Urothelium cell line (cell line): Measurements from ENCODE around the gene ZNF516.
A peak's percentile ranks its signal among the peaks of the same experiment; 100 is the strongest.

Experiments used
- DNase-seq: peaks from one replicate; pipeline ENCODE4 v3.0.0; 2011; ENCODE audit warnings: low spot score, mixed read lengths
- FAIRE-seq: peaks from 2 replicates; lab custom pipeline; 2011; peaks lifted over from hg19 to GRCh38; lab: Jason Lieb, UNC

Gene ZNF516

DNA sequence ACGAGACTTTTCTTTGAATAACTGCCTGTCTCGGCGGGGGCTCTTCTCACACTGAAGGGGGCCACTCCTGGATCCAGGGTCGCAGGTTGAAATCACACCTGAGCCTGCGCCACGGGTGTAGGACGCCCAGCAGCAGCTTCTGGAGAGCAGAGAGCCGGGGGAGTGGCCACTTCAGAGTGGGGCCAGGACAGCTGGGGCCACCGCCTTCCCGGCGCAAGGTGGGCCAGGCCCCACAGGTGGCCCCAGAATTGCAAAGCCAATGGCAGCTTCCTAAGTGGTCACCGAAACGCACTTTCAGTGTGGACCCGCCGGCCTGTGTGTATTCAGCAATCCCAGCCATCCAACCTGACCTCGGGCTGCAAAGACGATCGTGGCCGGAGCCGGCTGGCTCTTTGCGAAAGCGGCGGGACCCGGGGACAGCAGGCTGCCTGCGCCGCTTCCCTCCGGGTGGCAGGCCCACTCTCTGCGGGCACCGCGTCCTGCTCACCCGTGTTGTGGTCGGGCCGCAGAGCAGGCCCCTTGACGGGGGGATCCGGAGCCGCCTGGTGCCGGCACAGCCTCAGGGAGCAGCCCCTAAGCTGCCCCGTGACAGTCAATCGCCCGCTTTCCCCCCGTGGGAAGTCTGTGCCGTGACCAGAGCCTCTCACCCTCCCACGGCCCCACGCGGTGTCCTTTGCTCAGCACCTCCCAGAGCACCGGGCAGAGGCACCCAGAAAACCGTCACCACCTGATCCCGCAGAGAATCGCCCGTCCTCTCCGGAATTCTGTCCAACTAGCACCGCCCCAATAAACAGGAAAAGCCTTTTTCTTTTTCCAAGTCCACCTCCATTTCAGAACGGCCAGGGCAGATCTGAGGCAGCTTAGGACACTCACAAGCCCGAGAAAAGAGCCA is 144.7 kb downstream of the ZNF516 start:
- FAIRE-seq (no peak), DNase-seq (no peak)

DNA sequence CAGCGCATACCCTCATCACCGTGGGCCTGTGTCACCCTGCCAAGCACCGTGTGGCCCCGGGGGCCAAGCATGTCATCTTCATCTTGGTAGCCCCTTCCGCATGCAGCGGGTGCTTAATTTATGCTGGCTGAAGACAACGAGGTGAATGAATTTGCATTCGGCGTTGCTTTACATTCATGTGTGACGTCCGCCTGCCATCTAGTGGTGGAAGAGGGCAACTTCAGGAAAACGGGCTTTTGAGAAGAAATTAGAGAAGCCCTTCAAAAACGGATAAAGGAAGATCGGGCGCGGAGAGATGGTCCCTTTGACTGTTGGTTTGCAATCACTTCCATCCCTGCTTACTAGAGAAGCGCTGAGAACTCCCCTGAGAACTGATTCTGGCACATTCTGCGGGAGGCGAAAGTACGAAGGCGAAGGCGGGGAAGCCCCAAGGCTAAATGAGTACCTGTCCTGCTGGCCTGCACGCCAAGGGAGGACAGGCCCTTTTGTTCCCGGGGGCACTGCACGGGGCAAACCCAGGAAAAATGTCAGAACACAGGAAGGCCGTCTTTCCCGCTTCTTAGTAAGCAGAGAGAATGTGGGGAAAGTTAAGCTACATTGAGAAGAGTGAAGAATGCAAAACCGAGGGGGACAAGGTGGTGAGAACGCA is 145.9 kb downstream of the ZNF516 start:
- FAIRE-seq: peak; percentile 52

DNA sequence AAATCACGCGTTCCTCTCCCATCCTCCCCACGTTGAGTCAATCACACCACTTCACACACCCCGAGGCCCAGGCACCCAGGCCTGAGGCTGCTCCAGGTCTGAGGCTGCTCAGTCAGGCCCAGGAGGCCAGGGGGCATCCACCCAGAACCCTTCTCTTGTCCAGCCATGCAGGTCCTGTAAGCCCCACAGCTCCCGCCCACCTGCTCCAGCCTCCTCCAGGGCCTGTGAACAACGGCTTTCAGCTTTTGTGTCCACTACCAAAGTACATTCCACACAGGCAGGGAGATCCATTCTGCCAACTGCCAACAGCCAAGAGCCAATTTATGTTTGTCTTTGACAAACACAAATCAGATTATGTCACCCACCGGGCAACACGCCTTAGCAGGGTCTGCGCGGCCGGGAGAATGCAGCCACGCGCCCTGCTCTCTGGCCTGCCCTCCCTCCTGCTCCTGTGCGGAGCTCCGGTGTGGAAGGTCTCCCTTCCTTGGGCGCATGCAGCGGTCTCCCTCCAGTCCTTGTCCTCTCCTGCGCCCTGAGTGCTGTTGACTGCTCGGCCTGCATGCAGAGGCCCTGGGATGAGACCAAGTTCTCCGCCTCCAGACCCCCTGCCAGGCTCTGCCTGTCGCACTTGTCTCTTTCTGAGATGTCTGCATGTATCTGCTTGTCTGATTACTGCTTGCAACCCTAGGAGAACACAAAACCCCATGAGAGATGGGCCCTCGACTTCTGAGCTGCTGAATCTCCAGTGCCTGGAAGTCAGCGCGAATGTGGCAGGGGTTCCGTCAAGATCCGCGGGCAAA is 146.6 kb downstream of the ZNF516 start:
- no peak for DNase-seq
- no peak for FAIRE-seq

More for the DNA sequence above, 145.9 kb downstream of the ZNF516 start:
- peak; percentile 66 for DNase-seq

DNA sequence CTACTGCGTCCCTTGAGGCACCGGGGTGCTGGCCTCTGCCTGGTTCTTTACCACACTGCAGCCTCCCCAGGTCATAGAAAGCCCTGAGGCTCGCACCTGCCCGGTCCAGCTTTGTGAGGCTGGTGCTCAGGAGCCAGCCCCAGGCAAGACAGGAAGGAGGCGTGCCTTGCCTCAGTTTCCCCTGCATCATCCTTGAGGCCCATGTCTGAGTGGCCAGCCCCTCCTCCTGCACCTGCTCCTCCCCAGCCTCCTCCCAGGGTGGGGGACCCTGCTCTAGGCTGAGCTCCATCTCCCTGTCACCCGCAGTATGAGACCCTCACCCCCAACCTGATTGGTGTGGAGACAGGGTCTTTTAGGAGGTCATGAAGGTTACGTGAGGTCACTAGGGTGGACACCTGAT is 147.7 kb downstream of the ZNF516 start:
- FAIRE-seq: no peak
- no peak for DNase-seq

DNA sequence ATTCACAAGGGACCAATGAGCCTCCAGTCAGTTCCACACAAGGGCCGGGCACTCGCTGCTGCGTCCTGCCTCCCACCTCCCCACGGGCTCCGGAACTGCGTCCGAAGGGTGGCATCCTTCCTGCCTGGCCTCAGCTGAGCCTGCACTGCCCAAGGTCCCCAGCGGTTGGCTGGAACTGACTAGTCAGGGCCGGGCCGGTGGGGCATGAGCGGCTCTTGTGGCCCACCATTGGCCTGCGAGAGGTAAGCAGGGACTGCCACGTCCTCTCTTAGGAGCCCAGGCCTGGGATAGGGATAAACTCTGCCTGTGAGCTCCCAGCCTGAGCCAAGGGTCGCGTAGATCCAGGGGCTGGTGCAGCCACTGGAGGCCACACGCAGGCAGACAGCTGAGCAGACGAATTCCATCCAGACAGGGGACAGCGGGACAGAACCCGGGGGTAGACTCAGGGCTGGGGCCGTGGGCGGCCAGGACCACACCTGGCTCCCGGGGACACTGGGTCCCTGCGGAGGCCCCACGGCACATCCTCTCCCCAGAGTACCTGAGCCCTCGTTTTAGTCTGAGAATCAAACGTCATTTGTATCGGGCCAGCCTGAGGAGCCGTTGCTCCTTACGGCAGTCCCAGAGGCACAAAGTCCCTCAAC is 148.4 kb downstream of the ZNF516 start:
- FAIRE-seq (no peak), DNase-seq (no peak)

DNA sequence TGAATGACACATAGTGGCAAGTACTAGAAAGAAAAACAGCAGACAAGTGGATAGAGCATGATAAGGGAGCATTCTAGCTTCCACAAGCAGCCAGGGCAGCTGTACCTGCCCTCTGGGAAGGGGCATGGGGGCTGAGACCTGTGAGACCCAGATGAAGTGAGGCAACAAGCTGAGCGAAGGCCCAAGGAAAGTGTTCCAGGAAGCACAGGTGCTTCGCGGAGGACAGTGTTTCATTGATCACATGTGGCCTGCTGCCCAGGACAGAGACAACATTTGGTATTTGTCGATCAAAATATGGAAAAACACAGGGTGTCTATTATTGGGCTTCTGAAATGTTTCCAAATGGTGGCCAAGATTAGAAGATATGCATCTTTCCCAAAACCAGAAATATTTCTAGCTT is 149.1 kb downstream of the ZNF516 start:
- DNase-seq (no peak), FAIRE-seq (no peak)

DNA sequence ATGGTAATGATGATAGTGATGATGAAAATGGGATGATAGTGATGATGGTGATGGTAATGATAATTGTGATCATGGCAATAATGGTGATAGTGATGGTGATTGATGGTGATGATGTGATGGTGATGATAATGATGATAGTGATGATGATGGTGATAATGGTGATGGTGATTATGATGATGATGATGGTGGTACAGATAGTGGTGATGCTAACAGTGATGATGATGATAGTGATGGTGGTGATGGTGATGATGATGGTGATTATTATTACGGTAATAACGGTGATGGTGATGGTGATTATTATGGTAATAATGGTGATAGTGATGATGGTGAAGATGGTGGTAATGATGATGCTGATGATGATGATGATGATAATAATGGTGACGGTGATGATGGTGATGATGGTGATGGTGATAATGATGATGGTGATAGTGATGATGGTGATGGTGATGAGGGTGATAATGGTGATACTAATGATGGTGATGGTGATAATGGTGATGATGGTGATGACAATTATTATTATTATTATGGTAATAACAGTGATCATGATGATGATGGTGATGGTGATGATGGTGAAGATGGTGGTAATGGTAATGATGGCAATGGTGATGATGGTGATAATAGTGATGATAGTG is 151.0 kb downstream of the ZNF516 start:
- FAIRE-seq (peak; percentile 97), DNase-seq (no peak)

DNA sequence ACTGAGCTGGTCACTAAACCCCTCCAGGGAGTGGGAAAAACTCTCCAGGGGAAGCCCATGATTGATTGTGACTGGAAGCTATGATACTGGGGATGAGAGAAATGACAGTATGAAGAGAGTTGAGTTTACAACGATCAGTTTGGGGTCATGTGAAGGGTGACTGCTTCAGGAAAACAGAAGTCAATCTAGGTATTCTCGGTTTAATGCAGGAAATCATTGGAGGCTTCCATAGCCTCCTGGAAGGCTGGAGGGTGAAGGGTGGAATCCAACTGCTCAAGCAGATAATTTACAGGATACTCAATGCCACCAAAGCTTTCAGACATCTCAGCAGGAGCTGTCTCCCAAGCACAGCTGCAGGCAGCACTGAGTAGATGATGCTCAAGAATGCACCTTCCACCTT is 154.6 kb downstream of the ZNF516 start:
- FAIRE-seq: no peak
- DNase-seq: no peak

DNA sequence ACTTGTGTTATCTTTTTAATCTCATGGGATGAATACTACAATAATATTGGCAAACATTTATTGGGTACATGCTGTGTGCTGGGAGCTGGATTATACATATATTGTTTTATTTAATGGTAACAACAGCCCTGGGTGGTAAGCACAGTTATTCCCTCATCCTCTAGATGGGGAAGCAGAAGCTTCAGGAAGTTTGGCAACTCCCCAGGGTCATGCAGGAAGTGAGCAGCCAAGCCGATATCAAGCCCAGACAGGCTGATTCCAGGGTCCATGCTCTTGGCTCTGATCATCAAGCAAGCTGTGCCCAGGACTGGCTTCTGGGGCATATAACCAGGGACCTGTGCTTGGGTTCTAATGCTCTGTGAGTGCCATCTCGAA is 155.8 kb downstream of the ZNF516 start:
- DNase-seq: no peak
- FAIRE-seq: no peak

DNA sequence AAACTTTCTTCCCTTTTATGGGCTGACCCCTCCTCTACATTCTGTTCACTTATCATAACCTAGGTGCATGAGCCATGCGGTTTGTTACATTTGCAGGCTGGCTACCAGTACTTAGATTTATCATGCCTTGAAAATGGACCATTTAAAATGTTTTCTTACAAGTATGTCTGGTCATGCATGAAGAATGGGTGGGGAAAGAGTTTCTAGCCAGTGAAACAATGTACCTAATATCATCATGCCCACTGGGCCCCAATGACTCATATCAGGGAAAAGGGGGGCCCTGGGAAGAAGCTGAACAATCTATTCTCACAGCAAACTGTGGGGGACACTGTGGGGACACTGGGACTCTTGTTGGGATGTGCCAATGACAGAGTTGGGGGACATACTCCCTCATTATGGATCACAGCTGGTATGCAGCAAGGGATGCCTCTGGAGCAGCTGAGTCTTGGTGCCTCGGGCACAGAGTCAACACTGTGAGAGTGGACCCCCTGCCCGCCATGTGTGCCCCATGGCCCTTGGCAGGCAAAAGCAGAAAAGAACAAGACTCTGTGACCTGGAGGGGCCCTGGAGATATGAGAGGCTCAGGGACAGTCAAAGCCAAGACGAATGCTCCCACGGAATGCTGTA is 156.3 kb downstream of the ZNF516 start:
- DNase-seq (no peak), FAIRE-seq (no peak)

DNA sequence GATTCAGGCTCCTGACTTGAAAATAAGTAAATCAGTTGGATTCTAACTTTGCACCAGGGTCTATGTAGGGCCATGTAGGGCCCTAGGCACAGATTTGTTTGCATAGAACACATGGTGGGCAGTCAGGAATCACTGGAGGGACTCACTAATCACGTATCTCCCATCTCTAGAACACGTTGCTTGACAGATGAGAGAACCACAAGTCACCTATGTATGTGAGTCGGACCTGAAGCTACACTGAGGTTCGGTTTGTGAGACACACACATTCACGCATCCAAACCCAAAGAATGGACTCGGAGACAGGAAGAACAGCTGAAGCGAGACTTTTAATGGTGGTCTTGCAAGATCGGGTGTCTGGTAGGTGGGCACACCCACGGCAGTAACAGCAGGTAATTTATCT is 157.0 kb downstream of the ZNF516 start:
- DNase-seq (no peak), FAIRE-seq (no peak)

DNA sequence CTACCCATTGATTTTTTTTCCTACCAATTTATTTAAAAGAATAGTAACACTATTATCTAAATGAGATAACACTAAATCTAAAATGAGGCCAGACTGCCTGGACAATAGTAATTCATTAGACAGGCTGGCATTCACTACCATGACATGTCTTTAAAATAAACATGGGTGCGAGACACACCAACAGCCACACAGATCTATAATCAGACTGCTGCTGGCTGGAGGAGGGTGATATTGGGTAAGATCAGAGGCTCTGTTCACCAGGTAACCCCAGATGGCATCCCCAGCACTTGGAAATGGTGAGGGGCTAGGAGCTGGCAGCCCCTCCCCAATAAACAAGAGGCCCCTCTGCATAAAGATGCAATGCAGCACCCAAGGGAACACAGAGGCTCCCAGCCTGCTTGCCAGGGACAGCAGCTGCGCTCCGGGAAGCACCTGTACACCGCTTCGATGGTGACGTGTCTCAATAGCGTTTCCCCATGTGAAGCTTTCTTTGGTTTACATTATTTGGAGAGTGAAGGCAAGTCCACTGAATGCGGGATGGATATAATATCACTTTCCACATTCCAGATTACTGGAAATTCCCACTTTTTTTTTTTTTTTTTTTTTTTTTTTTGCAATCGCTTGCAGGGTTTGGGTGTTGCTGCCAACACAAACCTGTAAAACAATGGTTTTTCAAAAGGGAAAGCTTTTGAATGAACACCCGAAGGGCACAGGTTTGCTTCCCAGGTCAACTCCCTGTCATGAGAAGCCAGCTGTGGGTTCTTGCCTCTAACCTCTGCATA is 159.0 kb downstream of the ZNF516 start:
- DNase-seq (no peak), FAIRE-seq (no peak)

DNA sequence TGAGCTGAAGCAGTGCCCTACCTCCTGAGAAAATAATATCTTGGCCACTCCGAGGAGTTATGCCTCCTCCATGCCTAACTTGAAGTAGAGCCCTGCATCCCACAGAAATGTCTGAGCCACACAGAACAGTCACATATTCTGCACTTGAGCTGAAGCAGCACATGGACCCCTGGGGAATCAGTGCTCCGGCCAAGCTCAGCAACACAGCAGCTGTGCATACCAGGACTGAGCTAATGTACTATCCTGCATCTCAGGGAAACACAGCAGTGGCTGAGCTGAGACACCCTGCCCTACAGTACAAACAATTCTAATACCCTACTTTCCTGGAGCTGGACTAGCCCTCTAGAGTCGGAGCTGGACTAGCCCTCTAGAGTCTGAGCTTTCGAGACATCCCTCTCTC is 166.9 kb downstream of the ZNF516 start:
- FAIRE-seq (no peak), DNase-seq (no peak)

DNA sequence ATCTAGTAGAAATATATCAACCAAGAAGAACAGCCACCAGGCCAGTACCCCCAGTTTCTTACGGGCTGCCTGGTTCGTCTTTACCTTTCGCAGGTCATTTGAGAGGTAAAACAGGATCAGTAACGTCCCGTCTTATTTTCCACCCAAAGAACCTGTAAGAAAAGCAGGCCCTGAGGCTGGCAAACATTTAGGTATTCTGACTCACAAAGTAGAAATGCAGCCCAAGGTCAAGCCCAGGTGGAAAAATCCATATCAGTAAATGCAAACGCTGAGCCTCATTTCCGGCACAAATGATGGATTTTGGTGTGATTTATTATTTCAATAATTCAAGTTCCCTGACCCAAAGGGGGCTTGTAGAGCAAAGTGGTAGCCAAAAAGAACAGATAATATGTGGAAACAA is 171.2 kb downstream of the ZNF516 start:
- no peak for FAIRE-seq

DNA sequence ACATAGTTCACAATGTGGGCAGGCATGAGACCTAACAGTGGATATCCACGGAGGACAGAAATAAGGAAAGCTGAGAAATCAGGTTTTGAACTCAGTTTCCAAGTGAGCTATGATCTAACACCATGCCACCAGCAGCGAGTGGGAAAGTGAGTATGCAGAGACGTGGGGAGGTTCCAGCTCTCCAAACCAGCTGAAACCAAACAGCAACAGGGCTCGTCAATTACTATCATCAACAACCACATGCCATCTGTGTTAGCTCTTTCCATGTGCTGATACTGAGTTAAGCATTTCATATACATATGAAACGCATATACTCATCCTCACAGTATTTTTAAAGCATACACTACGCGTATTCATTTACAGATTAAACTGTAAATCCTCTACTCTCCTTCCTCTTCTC is 172.4 kb downstream of the ZNF516 start:
- DNase-seq (no peak), FAIRE-seq (no peak)

More for the DNA sequence above, 171.2 kb downstream of the ZNF516 start:
- no peak for DNase-seq

DNA sequence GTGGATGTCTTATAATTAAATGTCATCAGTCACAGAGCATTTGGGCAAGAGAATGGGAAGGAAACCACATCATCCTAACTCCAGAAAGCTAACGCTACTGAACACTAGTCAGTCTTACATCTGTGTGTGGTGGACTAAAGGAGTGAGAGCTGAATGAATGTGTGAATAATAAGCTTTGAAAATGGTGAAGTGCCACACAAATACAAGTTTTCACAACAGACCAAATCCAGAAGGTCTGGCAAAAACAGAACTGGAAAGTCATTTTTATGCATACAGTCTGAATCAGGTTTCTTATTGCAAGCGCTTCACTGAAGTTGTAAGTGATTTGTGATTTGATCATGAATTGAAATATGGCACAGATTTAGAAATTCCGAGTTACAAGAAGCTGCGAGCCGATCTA is 175.7 kb downstream of the ZNF516 start:
- no peak for DNase-seq

DNA sequence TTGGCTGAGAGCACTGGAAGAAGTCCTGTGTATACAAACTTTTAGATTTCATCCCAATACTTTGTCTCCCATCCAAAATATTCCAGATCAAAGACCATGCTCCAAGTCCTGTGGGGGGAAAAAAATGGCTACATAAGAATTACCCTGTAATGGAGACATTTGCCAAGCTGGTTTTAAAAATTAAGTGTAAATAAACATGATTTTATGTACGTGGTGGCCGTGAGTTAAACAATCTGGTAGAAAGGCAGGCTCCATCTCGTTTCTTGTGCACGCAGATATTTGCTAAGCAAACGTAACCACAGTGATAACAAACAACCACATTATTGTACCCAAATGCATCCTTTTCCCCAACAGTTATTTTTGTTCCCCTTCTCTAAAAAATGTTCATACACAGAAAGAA is 176.4 kb downstream of the ZNF516 start:
- FAIRE-seq: no peak
- no peak for DNase-seq

More for the DNA sequence above, 175.7 kb downstream of the ZNF516 start:
- no peak for FAIRE-seq

DNA sequence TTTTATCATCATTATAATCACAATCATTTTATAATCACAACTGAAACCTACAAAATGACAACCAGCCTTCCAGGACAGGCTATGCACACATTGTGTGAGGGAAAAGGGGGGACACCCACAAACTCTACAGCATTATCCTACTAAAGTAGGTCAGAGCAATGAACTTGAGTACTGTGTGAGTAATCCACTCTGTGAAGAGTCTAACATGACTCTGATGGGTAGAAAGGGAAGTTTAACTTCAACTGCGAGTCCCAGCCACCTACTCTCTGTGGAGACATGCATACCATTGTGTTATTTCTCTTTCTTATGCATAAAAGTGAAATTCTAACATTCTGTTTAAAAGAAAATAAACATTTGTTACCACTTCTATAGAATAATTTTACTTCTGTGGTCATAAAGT is 177.9 kb downstream of the ZNF516 start:
- no peak for DNase-seq
- no peak for FAIRE-seq

DNA sequence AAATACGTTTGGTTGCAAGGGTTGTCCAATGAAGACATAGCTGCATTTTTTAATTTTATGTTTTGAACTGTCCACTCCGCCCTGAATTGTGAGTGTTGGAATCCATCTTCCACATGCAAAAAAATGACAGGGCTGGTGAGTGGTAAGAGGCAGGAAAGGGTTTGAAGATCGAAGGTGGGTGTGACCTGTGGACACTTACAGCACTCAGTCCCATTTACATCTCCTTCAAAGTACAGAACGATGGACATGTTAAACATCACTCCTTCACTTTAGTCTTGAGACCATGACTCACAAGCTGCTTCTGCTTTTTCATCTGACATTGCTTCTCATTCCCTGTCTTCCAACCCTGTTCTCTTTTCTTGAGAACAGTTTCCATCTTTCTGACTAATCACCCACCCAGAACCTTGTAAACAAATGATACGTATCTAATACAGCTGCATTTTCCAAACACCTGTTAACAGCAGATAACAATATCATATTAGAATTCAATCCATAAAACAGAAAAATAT is 179.3 kb downstream of the ZNF516 start:
- FAIRE-seq (no peak), DNase-seq (no peak)
